CD4-positive, alpha-beta T cell treated with Interleukin-6 for 4 hours (primary cell): ENCODE measurements around the gene PSD4.

Experiments used
- DNase-seq: peaks from one replicate; pipeline ENCODE4 v3.0.0-alpha.2; 2020; ENCODE audit warnings: mixed read lengths

Gene PSD4

DNA sequence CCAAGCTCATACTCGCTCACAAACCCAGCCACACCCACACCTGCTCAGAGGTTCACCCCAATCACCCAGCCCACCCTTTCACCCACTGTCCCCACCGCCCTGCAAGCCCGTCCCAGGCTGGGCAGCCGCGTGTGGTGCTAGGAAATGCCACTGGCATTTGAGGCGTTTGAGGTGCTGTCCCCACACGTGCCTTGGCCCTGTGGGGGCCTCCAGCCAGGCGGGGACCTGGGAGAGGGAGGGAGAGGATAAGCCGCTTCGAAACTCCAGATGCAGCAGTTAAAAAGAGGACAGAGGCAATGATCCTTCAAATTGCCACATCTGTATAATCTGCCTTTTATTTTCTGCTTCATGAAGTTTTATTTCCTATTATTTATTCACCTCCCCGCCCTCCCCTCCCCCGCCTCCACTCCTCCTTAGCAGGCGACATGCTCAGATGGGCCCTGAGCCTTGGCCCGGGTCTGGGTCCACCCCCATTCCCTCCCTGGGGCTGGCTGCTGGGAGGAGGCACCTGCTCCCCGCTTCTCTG lies 35.9 kb downstream of the PSD4 start:
- DNase-seq, result no peak

DNA sequence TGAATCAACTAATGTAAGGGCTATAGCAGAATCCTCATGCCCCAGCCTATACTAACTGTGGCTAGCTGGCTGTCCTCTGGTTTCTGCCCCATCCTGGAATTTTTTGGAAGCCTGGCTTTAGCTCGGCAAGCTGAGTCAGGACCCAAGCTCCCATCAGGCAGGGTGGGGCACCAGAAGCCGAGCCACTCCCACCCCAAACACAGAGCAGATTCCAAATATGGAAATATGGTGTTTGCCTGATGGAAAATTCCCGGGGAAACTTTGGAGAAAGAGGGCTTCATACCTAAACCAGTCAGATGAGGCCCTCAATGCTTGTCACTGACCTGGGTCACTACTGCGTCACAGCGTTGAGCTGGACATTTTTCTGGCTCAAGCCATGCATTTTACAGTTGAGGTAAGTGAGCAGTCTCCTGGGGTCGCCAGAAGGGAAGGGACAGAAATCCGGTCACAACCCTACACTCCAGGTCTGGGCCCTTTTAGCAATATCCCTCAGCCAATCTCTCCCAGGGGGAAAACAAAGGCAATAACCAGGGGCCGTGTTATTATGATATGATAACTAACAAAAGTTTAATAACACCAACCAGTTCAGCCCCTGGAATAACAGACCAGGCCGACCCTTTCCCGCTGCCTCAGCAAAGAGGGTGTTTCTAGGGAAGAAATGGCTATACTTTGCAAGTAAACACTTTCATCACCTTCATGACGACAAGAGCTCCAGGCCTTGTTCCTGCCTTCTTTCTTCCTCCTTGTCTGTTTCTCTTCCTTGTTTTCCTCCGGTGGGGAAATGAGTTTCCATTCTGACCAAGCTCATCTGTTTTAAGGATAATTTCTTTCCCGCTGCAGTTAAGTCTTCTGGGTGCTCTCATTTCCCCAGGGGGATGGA lies 37.7 kb downstream of the PSD4 start:
- DNase-seq, result no peak

DNA sequence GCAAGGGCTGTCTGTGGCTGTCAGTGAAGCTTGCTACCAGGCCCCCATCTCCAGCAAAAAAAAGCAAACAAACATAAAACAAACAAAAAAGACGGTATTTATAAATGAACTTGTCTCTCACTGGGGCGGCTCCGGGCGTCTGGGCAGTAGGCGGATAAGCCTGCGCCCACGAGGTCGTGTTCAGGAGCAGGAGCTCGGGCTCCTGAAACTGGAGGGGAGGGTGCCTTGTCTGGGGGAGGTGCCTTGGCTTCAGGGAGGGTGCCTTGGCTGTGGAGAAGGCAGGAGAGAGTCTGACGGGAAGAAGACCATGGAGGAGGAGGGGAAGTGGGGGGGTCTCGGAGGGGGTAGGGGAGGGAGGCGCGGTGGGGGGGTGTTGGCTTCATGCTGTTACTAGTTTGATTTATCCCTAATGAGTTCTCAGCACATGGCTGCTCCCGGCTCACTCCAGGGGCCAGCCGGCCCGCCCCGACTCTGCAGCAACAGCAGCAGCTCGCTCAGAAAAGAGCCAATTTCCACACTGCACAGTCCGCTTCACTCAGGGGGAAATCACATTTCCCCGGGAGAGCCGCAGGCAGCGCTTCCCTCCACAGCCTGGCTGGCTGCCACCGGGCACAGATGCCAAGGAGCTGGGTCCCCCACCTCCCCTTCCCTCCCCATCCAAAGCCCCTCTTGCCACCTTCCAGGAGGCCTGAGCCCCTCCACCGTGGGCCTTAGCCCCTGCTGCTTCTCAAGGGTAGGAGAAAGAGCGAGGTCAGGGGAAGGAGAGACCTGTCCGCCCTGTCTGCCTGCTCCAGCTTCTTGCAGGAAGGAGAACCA lies 38.7 kb downstream of the PSD4 start:
- DNase-seq, result no peak

DNA sequence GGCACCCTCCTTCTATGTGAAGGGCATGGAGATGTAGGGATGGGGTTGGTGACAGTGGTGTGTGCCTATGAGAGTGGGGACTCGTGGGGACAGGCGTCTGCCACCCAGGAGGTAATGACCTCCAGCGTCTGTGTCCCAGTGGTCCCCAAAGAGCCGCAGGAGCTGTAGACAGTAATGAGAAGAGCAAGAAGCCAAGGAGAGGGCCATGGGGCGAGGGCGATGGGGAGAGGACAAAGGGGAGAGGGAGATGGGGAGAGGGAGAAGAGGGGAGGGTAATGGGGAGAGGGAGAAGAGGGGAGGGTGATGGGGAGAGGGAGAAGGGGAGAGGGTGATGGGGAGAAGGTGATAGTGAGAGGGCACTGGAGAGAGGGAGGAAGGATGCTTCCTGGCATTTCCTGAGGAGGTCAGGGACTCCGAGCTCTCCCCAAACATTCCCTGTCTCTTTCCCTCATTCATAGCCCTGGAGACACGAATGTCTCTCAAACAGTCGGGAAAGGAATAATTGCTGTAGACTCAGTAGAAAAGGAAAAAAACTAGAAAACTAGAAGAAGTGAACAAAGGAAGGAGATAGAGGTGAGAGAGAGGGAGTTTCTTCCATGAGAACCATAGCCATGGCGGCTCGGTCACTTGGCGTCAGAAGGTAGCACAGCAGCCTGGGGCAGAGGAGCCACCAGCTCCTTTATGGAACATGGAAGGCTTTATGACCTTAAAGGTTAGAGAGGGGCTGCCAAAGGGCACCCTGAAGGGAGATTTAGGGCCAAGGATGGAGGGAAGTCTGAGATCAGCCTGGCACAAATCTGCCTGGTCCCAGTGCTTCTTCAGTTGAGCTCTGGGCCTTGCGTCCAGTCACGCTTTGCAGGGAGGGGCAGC lies 39.5 kb downstream of the PSD4 start:
- no peak for DNase-seq

DNA sequence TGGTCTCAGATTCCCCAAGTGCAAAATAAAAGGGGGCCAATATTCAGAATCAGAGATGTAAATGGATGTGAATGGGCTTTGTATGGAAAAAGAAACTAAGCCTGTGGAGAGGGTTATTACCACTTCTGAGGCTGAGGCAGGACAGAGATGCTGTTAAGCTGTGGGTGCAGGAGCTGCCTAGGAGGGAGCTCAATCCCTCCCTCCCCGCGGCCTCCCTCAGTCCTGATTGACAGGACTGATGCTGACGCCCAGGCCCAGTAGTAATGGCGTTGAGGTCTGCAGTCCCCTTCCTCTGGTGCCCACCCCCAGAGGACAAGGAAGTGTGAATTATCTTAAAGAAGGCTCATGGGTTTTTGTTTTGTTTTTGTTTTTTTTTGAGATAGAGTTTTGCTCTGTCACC lies 40.4 kb downstream of the PSD4 start:
- no peak for DNase-seq

DNA sequence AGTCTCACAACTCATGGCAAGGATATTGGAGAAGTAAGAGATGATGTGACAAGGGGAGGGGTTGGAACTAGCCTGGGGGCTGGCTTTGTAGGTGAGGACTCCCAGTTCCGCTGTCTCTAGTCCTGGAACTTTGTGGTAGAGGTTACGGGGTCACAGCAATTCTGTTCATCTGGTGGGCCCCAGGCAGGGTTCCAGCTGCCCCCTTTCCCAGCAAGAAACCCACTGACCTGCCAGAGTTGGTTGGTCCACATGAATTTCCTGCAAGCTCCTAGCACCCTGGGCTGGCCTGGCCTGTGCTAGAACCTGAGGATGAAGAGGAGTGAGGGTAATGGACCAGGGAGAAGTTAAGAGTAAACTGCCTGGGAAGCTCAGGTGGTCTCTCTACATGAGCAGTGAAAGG lies 41.3 kb downstream of the PSD4 start:
- no peak for DNase-seq

DNA sequence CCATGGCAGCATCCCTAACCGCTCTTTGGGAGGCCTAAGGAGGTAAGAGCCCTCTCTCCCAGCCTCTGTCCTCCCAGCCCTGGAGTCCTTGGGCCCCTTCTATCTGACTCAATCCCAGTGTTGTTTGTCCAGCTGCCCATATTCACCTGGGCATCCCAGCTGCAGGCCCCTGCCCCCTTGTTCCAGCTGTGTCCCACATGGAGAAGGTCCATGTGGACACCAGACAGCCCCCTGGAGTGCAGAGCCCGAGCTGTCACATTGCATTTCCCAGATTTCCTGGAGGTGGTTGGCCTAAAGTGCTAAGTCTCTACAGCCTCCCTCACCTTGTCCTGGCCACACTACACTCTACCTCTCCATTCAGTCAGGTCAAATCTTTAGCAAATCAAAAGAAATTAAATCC lies 42.5 kb downstream of the PSD4 start:
- no peak for DNase-seq

DNA sequence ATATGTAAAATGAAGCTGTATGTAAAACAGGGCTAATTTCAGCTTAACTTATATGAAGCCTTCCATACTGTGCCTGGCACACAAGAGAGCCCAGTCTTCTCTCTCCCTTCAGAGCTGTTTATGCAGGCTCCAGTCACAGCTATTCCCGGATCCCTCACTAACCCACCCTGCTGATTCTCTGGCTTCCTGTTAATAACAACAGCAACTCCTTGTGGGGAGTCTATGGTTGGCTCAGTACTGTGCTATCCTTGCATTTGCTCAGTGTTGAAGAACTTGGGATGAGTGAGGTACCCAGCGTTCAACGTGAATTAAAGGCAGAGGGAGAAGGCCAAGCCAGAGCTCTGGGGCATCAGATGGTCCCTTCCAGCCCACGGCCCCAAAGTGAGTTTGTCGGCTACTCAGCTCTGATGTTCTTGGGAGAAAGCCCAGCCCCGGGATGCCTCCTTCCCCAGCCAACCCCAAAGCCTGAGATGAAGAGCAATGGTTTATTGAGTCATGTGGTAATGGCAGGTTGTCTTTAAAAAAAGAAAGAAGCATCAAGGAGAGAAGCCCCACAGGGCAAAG lies 43.2 kb downstream of the PSD4 start:
- no peak for DNase-seq

DNA sequence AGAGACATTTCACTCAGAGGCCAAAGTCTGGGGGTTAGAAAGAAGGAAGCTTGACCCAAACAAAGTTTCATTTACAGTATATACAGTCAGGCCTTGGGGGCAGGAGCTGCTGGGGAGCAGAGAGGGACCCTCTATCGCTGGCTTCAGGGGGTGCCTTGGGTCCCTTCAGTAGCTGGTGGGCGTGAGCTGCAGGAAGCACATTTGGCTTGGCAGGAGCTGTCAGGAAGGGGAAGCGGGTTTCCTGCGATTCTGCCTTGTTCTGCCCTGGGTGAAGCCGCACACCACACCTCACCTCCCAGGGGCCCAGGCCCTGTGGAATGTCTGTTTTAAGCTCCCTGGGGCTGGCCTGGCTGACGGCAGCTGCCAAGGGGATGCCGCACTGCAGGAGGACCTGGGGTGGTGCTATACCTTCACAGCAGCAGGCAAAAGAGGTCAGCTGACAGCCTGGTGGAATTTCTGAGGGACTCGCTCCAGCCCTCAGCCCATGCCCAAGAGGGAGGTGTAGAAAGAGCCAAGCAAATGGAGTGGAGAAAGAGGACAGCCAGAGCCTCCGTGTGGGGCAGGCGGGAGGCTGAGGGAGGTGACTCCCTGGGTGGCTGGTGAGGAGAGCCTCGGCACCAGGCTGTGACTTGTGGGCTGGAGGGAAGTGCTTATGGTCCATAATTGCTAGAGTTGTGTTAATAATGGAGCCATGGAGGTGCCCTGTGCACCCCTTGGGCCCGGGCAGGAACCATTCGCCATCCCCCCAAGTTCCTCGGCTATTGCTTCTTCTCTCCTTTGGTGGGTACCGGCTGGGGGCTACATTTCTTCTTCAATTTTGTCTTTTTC lies 43.9 kb downstream of the PSD4 start:
- DNase-seq, result no peak

DNA sequence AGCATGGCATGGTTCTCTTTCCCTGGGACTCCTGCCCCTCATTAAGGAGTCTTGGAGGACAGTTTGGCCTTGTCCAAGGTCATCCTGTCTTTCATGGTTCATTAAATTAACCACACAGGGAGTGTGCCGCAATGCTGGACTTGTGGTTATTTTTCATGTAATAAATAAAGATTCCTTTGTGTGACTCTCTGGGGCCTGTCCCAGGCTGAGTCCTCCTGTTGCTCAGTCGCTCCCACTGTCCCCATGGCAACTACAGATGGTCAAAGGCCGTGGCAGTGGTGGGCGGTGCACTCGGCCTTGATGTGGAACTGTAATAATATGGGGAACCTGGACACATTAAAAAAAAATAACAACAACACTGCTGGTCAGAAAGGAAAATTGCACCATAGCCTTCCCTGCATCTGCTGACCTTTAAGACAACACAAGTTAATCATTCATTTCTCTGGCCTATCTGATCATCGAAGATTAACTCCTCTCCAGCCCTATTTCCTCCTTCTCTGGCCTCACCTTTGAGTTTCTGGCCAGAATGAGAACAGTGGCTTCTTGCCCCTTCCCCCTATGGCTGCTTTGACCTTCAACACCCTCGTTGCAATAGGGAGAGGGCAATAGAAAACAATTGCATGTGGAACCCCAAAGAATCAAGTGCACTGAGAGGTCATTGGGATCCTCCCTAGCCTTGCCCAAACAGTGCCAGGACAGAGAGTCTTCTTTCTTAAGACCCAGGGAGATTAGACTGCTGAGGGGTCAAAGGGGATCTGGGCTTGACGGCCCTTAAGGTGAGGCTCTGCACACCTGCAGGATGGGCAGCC lies 44.7 kb downstream of the PSD4 start:
- no peak for DNase-seq

DNA sequence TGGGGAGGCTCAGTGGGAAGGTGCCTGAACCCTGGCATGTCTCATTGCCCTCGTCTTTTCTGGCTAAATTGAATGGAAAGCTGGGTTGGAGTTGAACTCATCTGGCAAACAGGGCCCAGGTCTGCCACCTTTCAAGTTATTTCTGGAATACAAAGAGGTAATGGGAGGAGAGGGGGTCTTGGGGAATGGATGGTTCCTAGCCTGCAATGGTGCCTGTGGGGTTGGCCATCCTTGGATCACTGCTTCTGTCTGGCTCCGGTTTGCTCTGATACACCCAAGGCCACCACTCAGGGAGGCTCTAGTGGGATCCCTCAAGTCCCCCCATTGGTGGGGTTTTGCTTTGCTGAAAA lies 45.3 kb downstream of the PSD4 start:
- DNase-seq, result no peak

DNA sequence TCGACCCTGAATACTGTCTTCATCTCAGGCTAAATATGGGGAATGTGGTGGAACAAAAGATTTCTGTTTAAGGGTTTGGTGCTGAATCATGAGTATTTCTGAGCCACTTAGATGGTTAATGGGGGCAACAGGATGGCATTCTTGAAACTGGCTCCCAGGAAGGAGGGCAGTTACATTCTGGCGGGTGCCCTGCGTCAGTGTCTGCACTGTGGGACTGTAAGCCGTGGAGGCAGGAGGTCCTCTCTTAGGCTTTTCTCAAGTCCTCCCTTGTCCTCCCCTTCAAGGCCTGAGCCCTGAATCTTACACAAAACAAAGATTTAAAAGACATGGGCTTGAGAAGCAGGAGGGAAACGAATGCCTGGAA lies 45.7 kb downstream of the PSD4 start:
- no peak for DNase-seq

DNA sequence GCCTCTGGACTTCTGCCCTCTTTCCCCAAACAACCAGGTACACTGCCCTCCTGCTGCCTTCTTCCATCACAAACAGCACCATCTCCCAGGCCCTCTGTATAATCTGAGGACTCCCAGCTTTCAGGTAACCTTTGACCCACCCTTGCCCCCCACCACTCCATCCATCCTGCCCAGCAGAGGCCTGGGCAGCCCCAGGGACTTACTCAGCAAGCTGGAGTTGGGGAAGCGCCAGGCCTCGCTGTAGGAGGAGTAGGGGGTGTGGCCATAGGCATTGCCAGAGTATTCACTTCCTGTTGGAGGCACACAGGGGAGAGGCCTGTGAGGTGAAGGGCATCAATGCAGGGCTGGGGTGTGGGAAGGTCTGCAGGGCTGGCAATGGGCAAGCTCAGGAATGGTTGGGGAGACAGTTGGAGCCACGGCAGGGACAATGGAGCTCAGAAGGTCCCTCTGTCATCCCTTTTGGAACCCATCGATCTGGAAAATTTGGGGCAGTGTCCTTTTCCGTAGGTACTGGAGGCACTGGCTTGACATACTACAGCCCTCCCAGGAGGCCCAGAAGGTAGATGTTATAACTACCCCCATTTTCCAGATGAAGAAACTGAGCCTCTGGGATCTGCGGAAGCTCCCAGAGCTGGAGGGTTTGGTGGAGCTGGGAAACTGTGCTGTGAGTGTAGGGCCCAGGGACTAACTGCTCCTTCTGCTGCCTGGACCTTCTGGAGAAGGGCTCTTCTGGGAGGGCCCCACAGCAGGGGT lies 46.3 kb downstream of the PSD4 start:
- DNase-seq, result no peak

DNA sequence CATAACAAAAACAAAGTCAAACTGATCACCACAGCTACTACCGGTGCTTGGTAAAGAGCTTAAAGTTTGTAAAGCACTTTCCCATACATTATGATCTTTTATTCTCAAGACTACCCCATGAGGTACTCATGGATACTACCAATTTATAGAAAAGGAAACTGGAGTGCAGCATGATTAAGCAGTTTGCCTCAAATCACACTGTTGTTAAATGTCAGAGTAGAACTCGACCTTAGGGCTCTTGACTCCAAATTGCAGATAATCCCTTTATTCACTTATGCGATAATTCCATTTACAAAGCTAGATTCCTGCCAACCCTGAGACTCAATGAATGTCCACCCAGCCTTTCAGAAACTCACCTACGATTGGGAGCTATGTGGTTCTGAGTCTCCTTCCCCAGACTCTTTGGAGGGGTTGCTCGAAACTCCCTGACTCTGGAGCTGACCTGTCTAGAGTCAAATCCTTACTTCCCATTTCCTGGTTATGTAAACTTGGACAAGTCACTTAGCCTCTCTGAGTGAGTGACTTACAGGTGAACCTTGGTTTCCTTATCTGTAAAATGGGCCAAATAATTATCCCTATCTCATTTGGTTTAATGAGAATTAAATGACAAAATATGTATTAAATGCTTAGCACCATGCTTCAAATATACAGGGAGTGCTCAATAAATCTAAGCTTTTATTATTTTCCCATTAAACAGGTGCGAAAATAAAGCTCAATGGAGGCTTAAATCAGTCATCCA lies 47.4 kb downstream of the PSD4 start:
- DNase-seq, result no peak

DNA sequence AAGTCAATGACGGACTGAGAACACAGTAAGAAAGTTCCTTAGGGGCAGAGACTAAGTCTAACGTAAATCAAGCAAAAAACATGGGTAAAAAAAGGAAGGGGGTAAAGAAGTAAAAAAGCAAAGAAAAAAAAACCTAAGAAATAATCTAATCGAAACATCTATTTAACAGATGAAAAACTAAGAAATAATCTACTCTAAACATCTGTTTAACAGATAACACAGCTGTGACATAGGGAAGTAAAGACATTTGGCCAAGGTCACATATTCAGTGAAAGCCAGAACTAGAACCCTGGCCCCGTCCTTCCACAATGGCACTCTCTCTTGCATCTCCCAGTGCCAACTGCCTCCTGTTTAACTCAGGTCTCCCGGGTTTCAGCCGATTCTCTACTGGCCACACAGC lies 48.1 kb downstream of the PSD4 start:
- no peak for DNase-seq

DNA sequence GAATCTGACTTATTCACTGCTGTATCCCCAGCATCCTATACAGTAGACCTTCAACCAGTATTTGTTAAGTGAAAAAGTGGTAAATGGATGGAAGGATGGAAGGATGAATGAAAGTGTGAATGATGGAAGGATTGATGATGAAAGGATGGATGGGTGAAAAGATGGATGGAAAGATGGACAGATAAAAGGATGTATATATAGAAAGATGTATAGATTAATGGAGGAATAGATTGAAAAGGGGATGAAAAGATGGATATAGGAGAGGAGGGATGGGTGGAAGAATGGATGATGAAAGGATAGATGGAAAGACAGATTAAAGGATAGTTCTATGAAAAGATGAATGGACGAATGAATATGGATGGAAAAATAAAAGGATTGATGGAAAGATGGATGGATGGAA lies 50.0 kb downstream of the PSD4 start:
- no peak for DNase-seq

DNA sequence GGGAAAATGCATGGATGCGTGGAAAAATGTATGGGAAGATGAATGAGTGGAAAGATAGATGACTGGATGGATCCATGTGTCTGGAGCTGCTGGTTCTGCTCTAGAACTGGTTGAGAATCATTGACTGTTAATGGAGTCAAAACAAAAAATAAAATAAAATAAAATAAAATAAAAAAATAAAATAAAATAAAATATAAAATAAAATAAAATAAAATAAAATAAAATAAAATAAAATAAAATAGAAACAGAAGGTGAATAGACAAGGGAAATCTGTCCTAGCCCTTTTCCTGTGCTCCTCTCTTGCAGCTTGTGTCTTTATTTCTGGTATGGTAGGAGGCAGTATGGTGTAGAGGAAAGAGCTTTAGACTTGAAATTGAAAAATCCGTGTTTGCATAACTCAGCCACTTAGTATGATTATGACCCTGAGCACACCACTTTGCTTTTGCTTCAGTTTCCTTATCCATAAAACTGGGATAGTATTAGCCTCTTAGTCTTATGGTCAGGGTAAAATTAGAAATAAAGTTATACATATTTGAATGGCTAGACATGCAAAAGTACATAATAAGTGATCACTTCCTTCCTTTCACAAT lies 51.0 kb downstream of the PSD4 start:
- DNase-seq, result no peak

DNA sequence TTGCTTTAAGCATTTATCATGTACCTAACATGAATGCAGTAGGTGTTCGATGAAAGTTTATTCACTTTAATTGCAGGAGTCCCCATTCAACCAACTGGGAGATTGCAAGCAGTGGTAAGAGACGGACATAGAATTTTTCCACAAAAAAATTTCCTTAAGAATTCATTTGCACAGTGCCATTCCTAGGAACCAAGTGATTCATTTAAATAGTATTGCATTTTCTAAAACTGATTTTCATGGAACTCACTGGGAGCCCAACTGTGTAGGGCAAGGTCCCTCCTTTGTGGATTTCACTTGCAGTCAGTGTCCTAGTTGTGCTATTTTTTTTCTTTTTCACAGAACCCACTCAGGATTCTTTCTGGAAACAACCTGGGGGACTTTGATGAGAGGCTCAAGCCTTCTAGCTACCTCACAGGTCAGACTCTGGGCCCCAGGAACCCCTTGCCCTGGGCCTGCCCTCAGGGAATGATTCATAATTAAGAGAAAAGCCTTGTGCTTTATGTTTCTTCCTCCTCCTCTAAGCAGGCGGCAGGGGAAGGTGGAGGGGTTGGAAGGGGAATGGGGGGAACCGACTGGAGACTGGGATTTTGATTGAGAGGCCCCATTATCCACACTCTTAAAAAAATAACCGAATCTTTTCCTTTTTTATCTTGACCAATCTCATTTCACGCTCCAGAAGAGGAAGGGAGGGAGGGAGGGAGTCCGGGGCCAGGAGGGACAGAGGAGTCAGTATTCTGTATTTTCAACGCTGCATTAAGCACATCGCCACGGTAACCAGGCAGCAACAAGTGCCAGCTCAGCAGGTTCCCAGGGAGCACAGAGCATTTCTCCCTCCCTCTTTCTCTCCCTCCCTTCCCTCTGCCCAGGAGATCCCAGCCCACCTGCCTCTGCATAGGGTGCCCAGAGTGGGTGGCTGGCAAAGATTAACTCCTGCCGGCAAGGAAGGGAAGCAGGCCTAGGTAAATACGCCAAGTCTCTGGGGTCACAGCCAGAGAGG lies 51.8 kb downstream of the PSD4 start:
- DNase-seq, result no peak
